Measurements from ENCODE around the gene CKMT2. TPM values are rescaled to one million over a fixed set of nuclear protein-coding genes. Genes with fewer than 3 reads are reported as not detected.
A peak's percentile ranks its signal among the peaks of the same experiment; 100 is the strongest.

Gene CKMT2
- total and polyA plus RNA-seq, 2 donors from 2014 or later, result 3.7 to 55.8 TPM

- Histone ChIP-seq H3K36me3 (ENCODE audit: control insufficient read depth in 2 of 3, insufficient read depth in 3 of 3, low read length in 3 of 3) (no peaks in the 10 kb centered on the region), H3K27me3 (ENCODE audit: control insufficient read depth, insufficient read depth, low read length) (no peaks in the 10 kb centered on the region), H3K9ac (ENCODE audit: low read length in 3 of 3) (no peak overlapping the region), H3K4me1 (ENCODE audit: control insufficient read depth in 2 of 3, insufficient read depth in 2 of 3, low read depth in 1 of 3, low read length in 3 of 3) (peaks cover 0 to 17% (median 15%) of the 10 kb centered on the region in 3 donors), H3K9me3 (ENCODE audit: control insufficient read depth in 2 of 3, insufficient read depth in 1 of 3, low read length in 3 of 3) (no peaks in the 10 kb centered on the region), H3K27ac (ENCODE audit: low read depth in 2 of 2, low read length in 2 of 2) (peak overlapping the region in 1 of 2 donors; percentile 28), H3K4me3 (ENCODE audit: low read length in 3 of 3) (no peak overlapping the region)
- FAIRE-seq, result no peak
- intact Hi-C loops (cut with DNase I), result no loop called here
- DNase-seq, result no peak
- no peak for TF ChIP-seq CTCF (IDR thresholded peaks at IDR 0.05; ENCODE audit: borderline replicate concordance, extremely low read depth, insufficient read depth)
These were observed 9.0 kb downstream of the CKMT2 start for GRCh38 chr5:81241961-81242648.

- Histone ChIP-seq H3K4me1 (ENCODE audit: control insufficient read depth in 2 of 3, insufficient read depth in 2 of 3, low read depth in 1 of 3, low read length in 3 of 3) (peaks cover 0 to 19% (median 15%) of the 10 kb centered on the region in 3 donors), H3K4me3 (ENCODE audit: low read length in 3 of 3) (no peak overlapping the region), H3K27ac (ENCODE audit: low read depth in 2 of 2, low read length in 2 of 2) (peak overlapping the region in 1 of 2 donors; percentile 51), H3K9me3 (ENCODE audit: control insufficient read depth in 2 of 3, insufficient read depth in 1 of 3, low read length in 3 of 3) (no peaks in the 10 kb centered on the region), H3K9ac (ENCODE audit: low read length in 3 of 3) (no peak overlapping the region), H3K27me3 (ENCODE audit: control insufficient read depth, insufficient read depth, low read length) (no peaks in the 10 kb centered on the region), H3K36me3 (ENCODE audit: control insufficient read depth in 2 of 3, insufficient read depth in 3 of 3, low read length in 3 of 3) (no peaks in the 10 kb centered on the region)
- DNase-seq, result peak in 1 of 5 donors; percentile 24
- TF ChIP-seq CTCF (IDR thresholded peaks at IDR 0.05; ENCODE audit: borderline replicate concordance, extremely low read depth, insufficient read depth), result no peak
- no peak for FAIRE-seq
- intact Hi-C loops (cut with DNase I), result no loop called here
These were observed 9.8 kb downstream of the CKMT2 start for GRCh38 chr5:81242906-81243436.

- Histone ChIP-seq H3K9me3 (ENCODE audit: control insufficient read depth in 2 of 3, insufficient read depth in 1 of 3, low read length in 3 of 3) (no peaks in the 10 kb centered on the region), H3K9ac (ENCODE audit: low read length in 3 of 3) (no peak overlapping the region), H3K27me3 (ENCODE audit: control insufficient read depth, insufficient read depth, low read length) (no peaks in the 10 kb centered on the region), H3K4me1 (ENCODE audit: control insufficient read depth in 2 of 3, insufficient read depth in 2 of 3, low read depth in 1 of 3, low read length in 3 of 3) (peaks cover 0 to 22% (median 15%) of the 10 kb centered on the region in 3 donors), H3K27ac (ENCODE audit: low read depth in 2 of 2, low read length in 2 of 2) (no peak overlapping the region), H3K4me3 (ENCODE audit: low read length in 3 of 3) (no peak overlapping the region), H3K36me3 (ENCODE audit: control insufficient read depth in 2 of 3, insufficient read depth in 3 of 3, low read length in 3 of 3) (no peaks in the 10 kb centered on the region)
- FAIRE-seq (no peak), DNase-seq (no peak)
- intact Hi-C loops (cut with DNase I), result no loop called here
- no peak for TF ChIP-seq CTCF (IDR thresholded peaks at IDR 0.05; ENCODE audit: borderline replicate concordance, extremely low read depth, insufficient read depth)
These were observed 11.3 kb downstream of the CKMT2 start for GRCh38 chr5:81244451-81244850.
